Activated T-helper 17 cell treated with anti-CD3 and anti-CD28 coated beads, Interleukin-2, amount 50 U/mL, for 72 hours (primary cell): ENCODE results near the gene INPP4B. TPM values are rescaled to one million over a fixed set of nuclear protein-coding genes. Genes with fewer than 3 reads are reported as not detected.

ENCODE experiments used
- ATAC-seq: fragments of 150-1000 bp; cut with Tn5 transposase; replicated peaks from 2 replicates; pipeline ENCODE4 v1.10.0; 2021; ENCODE audit warnings: mild to moderate bottlenecking, moderate library complexity
- H3K27ac Mint-ChIP-seq: one replicate; pipeline ENCODE4 v1.8.0; 2022; ENCODE audit warnings: mixed read lengths
- H3K27me3 Mint-ChIP-seq: one replicate; pipeline ENCODE4 v1.8.0; 2022; ENCODE audit warnings: mixed read lengths
- H3K36me3 Mint-ChIP-seq: one replicate; pipeline ENCODE4 v1.8.0; 2022; ENCODE audit warnings: low read depth, mild to moderate bottlenecking, mixed read lengths
- H3K4me1 Mint-ChIP-seq: one replicate; pipeline ENCODE4 v1.8.0; 2022; ENCODE audit warnings: mixed read lengths
- H3K4me3 Mint-ChIP-seq: one replicate; pipeline ENCODE4 v1.8.0; 2022; ENCODE audit warnings: mild to moderate bottlenecking, mixed read lengths
- H3K9me3 Mint-ChIP-seq: one replicate; pipeline ENCODE4 v1.8.0; 2022; ENCODE audit warnings: mixed read lengths
- total RNA-seq, 2 donors: library from RNA; stranded (reverse); gene quantifications; one replicate each; pipeline ENCODE4 v1.2.3, GENCODE V29; 2022

Gene INPP4B
- total RNA-seq, 2 donors from 2014 or later, result 53.9 to 65.0 TPM

DNA sequence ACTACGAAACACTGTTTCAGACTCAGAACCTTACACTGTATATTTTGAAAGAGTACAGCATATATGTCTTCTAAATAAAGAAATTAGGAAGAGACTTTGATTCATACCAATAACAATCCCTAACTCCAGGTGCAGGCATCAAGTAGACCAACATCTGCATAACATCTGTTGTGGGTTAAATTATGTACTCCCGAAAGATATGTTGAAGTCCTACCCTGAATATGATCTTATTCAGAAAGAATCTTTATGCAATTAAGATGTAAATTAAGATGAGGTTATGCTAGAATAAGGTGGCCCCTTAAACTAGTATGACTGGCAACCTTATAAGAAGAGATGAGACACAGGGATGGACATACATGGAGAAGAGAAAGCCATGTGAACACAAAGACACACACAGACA lies 117.9 kb downstream of the INPP4B start:
- Mint-ChIP-seq H3K27me3 (no peaks in the 10 kb centered on the region), H3K36me3 (no peaks in the 10 kb centered on the region), H3K9me3 (peaks cover 4% of the 10 kb centered on the region), H3K4me1 (no peaks in the 10 kb centered on the region), H3K4me3 (no peak overlapping the region), H3K27ac (no peak overlapping the region)
- ATAC-seq, result no peak

DNA sequence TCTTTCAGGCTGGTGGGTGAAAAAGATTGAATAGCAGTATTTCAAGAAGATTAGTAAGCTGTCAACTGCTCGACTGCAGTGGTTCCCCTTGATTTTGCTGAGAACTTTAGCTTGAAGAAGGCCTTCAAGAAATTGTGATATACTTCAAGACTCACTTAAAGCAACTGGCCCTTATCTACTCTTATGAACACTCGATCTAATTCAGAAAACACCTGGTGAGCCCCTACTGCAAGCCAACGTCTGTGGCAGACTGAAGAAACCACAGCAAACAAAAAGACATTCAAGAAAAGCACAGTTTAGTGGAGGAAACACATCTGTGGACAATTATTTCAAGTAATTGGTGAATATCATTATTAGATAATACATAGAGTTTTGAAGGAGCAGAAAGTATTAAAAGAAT lies 119.0 kb downstream of the INPP4B start:
- Mint-ChIP-seq H3K36me3 (no peaks in the 10 kb centered on the region), H3K27ac (no peak overlapping the region), H3K4me1 (no peaks in the 10 kb centered on the region), H3K9me3 (peaks cover 4% of the 10 kb centered on the region), H3K4me3 (no peak overlapping the region), H3K27me3 (no peaks in the 10 kb centered on the region)
- ATAC-seq, result no peak

DNA sequence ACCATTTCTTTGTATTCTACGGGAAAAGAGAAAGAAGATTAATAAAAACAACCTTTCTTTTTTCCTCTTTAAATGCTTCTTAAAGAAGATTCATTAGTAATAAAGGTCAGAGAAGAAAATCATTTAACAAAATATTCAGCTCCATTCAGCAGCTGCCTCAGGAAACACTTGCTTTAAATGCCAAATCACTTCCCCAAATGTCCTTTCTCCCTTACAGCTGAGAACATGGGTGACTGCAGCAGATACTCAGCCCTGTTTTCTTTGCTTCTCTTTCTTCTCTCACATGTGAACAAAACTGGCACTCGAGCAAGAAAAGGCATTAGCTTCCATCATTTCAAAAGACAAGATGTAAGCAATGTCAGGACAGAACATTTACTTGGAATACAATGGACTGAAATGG lies 120.2 kb downstream of the INPP4B start:
- Mint-ChIP-seq H3K27ac (no peak overlapping the region), H3K36me3 (no peaks in the 10 kb centered on the region), H3K4me3 (no peak overlapping the region)

DNA sequence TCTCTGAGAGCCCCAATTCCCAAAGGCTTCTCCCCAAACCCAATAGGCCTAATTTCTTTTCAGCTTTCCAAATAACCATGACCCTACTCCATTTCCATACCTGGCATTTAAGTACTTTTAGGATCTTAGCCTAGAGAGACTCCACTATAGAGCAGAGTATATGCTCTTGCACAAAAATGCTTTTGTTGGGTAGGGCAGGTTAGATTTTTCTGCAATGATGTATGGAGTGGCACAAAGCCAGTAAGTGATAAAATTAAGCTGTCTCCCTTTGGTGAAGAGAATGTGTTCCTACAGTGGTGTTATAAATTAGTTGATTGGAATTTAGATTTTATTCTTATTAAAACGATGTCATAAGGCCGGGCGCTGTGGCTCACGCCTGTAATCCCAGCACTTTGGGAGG lies 124.9 kb downstream of the INPP4B start:
- no peak for ATAC-seq
- no peaks in the 10 kb centered on the region for H3K27me3 Mint-ChIP-seq
- H3K9me3 Mint-ChIP-seq, result no peaks in the 10 kb centered on the region
- no peak overlapping the region for H3K4me3 Mint-ChIP-seq
- no peaks in the 10 kb centered on the region for H3K4me1 Mint-ChIP-seq
- no peaks in the 10 kb centered on the region for H3K36me3 Mint-ChIP-seq
- no peak overlapping the region for H3K27ac Mint-ChIP-seq

More for the DNA sequence above, 120.2 kb downstream of the INPP4B start:
- ATAC-seq, result no peak
- H3K4me1 Mint-ChIP-seq, result no peaks in the 10 kb centered on the region
- no peaks in the 10 kb centered on the region for H3K27me3 Mint-ChIP-seq
- peaks cover 4% of the 10 kb centered on the region for H3K9me3 Mint-ChIP-seq

DNA sequence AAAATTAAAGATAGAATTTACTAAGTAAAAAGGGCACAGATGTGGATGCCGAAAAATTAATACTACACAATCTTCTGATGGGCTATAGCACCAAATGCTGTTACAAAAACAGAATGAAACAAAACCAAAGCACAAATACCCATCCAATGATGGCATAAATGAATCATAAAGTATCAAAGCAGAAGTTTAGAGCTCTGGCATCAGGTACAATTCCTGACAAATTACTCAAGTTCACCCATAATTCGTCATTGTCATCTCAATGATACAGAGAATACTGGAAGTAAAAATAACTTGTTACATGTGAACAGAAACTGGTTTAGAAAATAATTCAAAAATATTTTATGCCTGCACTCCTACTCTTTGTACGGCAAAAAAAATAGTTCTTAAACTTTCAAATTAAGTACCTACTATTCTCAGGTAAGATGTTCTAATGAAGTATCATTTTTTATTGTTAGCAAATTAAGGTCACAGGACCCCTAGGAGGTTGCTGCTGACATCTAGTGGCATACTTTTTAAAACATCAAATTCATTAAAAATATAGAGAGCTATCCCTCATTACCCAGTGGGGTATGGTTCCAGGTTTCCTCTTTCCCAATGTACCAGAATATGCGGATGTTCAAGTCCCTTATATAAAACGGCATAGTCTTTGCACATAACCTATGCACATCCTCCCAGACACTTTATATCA lies 126.1 kb downstream of the INPP4B start:
- Mint-ChIP-seq H3K4me1 (peaks cover 5% of the 10 kb centered on the region), H3K27me3 (no peaks in the 10 kb centered on the region), H3K4me3 (peak overlapping the region; percentile 11), H3K36me3 (no peaks in the 10 kb centered on the region), H3K27ac (no peak overlapping the region), H3K9me3 (peaks cover 4% of the 10 kb centered on the region)
- peak; percentile 70 for ATAC-seq

DNA sequence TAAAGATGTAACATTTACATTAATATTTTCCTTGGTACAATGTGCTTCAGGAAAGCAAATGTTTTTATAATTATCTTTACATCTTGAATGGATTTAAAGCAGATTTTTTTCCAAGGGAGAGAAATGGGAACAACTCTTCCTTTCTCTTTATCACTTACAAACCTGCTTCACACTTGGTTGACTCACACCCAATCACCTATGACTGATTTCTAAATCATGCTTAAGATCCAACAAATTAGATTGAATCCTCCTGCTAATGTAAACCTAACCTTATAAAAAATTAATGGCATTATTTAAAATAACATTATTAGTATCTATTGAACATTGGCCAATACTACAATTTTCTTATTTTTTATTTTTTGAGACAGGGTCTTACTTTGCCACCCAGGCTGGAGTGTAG lies 127.1 kb downstream of the INPP4B start:
- peaks cover 5% of the 10 kb centered on the region for H3K4me1 Mint-ChIP-seq
- H3K4me3 Mint-ChIP-seq, result no peak overlapping the region
- no peak for ATAC-seq
- H3K36me3 Mint-ChIP-seq, result no peaks in the 10 kb centered on the region
- peaks cover 4% of the 10 kb centered on the region for H3K9me3 Mint-ChIP-seq
- H3K27ac Mint-ChIP-seq, result no peak overlapping the region
- no peaks in the 10 kb centered on the region for H3K27me3 Mint-ChIP-seq

DNA sequence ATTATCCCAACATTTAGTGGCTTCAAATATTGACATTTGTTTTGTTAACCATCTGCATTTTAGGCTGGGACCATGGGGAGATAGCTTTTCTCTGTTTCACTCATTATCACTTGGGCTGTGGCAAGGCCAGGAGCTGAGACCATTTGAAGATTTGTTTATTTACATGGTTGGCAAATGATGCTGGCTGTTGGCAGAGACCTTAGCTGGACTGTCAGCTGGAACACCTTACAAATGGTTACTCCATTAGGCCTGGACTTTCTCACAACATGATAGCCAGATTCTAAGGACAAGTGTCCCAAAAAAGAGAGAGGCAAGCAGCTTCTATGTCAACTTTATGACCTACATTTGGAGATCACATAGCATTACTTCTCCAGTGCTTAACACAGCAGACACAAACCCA lies 130.4 kb downstream of the INPP4B start:
- no peak overlapping the region for H3K4me3 Mint-ChIP-seq
- H3K9me3 Mint-ChIP-seq, result peaks cover 9% of the 10 kb centered on the region
- no peak for ATAC-seq
- H3K27me3 Mint-ChIP-seq, result no peaks in the 10 kb centered on the region
- H3K27ac Mint-ChIP-seq, result peak overlapping the region; percentile 8
- no peaks in the 10 kb centered on the region for H3K36me3 Mint-ChIP-seq
- peaks cover 23% of the 10 kb centered on the region for H3K4me1 Mint-ChIP-seq

DNA sequence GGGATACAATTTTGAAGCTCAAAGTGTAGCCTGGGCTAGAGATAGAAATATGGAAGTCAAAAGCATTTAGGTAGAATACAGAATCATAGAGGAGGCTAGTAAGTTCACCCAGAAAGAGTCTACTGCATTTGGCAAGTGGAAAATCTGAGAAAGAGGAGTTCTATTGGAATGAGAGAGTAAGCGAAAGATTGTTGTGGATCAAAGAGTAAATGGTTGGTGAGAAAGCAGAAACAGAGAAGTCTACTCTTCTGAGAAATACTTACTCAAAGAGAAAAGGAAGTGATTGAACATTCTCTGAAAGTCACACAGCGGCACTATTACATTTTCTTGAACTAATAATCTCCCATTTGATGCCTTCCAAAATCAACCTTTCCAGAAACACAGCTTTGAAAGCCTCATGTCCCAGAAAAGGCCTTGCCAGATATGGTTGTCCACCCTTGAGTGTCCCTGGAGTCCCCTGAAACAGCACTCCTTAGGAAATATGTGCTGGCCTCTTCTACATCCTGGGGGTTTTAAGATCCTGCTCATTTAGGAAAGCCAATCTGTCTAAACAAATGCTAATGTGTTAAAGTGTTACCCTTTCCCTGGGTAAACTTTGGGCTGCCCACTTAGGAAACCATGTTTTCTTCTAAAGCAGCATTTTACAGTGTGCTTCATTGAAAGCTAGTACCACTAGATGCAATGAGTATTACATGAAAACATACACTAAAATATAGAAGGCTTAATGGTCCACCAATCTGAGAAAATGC lies 132.6 kb downstream of the INPP4B start:
- Mint-ChIP-seq H3K4me1 (peaks cover 26% of the 10 kb centered on the region), H3K9me3 (peaks cover 23% of the 10 kb centered on the region), H3K4me3 (peak overlapping the region; percentile 47), H3K27me3 (no peaks in the 10 kb centered on the region), H3K27ac (peak overlapping the region; percentile 74), H3K36me3 (no peaks in the 10 kb centered on the region)
- ATAC-seq, result peak; percentile 85

DNA sequence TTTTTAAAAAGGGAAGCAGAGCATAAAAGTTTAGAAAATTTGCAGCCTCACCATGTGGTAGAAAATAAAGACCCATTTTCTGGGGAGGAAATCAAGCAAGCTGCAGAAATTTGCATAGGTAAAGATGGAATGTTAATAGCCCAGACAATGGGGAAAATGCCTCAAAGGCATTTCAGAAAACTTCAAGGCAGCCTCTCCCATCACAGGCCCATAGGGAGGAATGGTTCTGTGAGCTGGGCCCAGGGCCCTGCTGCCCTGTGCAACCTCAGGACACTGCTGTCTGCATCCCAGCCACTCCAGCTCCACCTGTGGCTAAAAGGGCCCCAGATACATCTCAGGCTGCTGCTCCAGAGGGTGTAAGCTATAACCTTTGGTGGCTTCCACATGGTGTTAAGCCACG lies 137.9 kb downstream of the INPP4B start:
- Mint-ChIP-seq H3K4me3 (no peak overlapping the region), H3K9me3 (peaks cover 18% of the 10 kb centered on the region), H3K36me3 (no peaks in the 10 kb centered on the region), H3K27me3 (no peaks in the 10 kb centered on the region), H3K4me1 (peaks cover 18% of the 10 kb centered on the region), H3K27ac (no peak overlapping the region)
- ATAC-seq, result no peak

DNA sequence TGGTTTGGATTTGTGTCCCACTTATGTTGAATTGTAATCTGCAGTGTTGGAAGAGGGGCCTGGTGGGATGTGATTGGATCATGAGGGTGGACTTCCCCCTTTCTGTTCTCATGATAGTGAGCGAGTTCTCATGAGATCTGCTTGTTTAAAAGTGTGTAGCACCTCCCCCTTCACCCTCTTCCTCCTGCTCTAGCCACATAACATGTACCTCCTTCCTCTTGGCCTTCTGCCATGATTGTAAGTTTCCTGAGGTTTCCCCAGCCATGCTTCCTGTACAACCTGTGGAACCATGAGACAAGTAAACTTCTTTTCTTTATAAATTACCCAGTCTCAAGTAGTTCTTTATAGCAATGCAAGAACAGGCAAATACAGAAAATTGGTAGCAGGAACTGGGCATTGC lies 138.7 kb downstream of the INPP4B start:
- no peak for ATAC-seq
- no peak overlapping the region for H3K27ac Mint-ChIP-seq

DNA sequence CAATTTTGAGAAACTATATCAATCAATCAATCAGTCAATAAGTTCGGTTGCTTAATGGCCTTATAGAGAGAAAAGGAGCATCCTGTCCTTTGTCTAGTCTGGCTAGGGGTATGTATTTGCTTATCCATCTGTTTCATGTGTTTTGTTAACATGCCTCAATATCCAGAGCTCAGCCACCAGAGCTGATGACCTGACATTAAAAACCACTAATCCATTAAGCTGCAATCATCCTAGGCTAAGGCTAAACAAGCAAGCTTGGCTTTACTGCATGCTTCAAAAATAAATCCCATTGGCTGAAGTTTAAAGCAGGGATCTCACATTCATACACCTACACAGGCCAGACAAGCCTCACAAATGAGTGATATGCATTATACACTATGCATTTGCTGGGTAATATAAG lies 139.7 kb downstream of the INPP4B start:
- H3K4me3 Mint-ChIP-seq, result no peak overlapping the region
- H3K27me3 Mint-ChIP-seq, result no peaks in the 10 kb centered on the region
- peaks cover 18% of the 10 kb centered on the region for H3K9me3 Mint-ChIP-seq
- H3K27ac Mint-ChIP-seq, result no peak overlapping the region
- no peak for ATAC-seq
- H3K4me1 Mint-ChIP-seq, result peaks cover 7% of the 10 kb centered on the region
- no peaks in the 10 kb centered on the region for H3K36me3 Mint-ChIP-seq

More for the DNA sequence above, 138.7 kb downstream of the INPP4B start:
- peaks cover 10% of the 10 kb centered on the region for H3K4me1 Mint-ChIP-seq
- H3K4me3 Mint-ChIP-seq, result no peak overlapping the region
- peaks cover 18% of the 10 kb centered on the region for H3K9me3 Mint-ChIP-seq
- no peaks in the 10 kb centered on the region for H3K36me3 Mint-ChIP-seq
- H3K27me3 Mint-ChIP-seq, result no peaks in the 10 kb centered on the region

DNA sequence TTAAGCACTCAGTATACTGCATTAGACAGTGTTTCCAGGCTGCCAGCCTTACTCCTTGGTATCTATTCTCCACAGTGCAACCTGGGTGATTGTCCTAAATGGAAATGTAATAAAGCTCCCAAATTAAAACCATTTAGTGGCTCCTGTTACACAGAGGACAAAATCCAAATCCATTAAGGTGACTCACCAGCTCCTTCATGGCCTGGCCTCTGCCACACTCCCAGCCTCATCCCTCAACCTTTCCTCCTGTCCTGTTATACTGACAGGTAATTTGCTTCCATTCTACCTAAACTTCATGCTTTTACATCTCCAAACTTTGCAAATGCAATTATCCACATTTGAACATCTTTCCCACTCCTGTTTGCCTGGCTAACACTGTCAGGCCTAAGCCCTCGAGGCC lies 140.3 kb downstream of the INPP4B start:
- ATAC-seq, result no peak
- Mint-ChIP-seq H3K27me3 (no peaks in the 10 kb centered on the region), H3K36me3 (no peaks in the 10 kb centered on the region), H3K9me3 (peaks cover 15% of the 10 kb centered on the region), H3K27ac (no peak overlapping the region), H3K4me3 (no peak overlapping the region), H3K4me1 (peaks cover 3% of the 10 kb centered on the region)

DNA sequence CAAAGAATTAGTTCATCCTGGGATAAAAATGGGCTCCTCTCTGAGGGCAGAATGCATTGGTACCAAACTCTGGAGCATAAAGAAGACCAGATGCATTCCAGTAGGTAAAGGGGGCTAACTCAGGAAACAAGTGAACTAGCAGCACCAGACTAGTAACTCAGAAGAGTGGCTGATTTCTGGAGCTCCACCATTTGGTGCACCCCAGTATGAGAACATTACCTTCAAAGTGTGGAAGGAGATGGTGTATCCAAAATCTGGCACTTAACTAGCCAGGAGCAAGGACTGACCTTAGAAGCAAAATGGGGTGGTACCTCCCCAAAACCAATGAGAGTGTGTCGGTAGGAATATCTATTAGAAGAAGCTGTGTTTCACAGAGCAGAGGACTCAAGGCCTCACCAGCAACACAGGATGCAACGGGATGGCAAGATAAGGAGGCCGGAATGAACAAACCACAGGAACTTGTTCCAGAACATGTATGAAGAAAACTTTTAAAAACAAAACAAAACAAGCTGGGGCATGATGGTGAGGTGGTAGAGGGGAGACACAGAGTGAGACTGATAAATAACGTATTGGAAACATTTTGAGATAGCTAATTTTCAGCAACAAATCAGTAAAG lies 142.3 kb downstream of the INPP4B start:
- ATAC-seq, result peak; percentile 43
- Mint-ChIP-seq H3K9me3 (no peaks in the 10 kb centered on the region), H3K27me3 (no peaks in the 10 kb centered on the region)

DNA sequence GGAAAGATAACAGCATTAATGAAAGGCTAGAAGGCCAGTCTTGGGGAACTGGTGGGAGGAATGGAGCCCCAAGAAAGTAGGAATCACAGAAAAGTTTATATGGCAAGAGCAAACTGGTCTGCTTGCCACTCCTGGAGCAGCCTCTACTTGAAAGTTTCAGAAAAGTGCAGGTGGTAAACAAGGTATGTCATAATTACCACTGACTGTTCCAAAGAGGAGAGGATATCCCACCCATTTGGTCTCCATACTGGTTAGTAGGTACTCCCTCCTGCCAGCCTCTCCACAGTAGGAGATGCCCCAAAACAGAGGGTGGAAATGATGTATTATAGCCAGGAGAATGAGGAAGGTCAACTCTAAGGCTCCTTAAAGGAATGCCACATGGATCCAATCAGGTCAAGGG lies 145.1 kb downstream of the INPP4B start:
- no peaks in the 10 kb centered on the region for H3K9me3 Mint-ChIP-seq
- H3K27me3 Mint-ChIP-seq, result no peaks in the 10 kb centered on the region
- ATAC-seq, result no peak
- no peaks in the 10 kb centered on the region for H3K36me3 Mint-ChIP-seq
- peaks cover 42% of the 10 kb centered on the region for H3K4me1 Mint-ChIP-seq
- H3K4me3 Mint-ChIP-seq, result peak overlapping the region; percentile 39
- H3K27ac Mint-ChIP-seq, result peak overlapping the region; percentile 1

More for the DNA sequence above, 142.3 kb downstream of the INPP4B start:
- Mint-ChIP-seq H3K36me3 (no peaks in the 10 kb centered on the region), H3K4me1 (peaks cover 20% of the 10 kb centered on the region), H3K27ac (no peak overlapping the region), H3K4me3 (no peak overlapping the region)

DNA sequence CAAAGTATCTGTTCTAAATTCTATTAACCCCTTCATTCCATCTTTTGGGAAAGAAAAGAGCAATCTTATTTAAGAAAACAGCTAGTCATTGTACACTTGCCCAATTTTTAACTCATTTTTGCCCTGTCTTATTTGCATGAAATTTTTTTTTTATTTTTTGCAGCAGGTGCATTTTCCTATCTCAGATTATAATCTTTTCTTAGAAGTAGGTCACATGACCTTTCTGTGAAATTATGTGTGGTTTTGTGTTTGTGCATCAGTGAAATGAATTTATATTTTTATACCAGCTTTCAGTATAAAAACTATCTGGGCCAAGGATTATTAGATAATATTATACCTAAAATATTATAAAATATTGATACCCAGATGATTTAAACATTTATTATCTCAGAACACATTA lies 145.6 kb downstream of the INPP4B start:
- no peaks in the 10 kb centered on the region for H3K27me3 Mint-ChIP-seq
- H3K36me3 Mint-ChIP-seq, result no peaks in the 10 kb centered on the region
- no peak for ATAC-seq
- H3K4me1 Mint-ChIP-seq, result peaks cover 46% of the 10 kb centered on the region
- peak overlapping the region; percentile 1 for H3K27ac Mint-ChIP-seq
- no peaks in the 10 kb centered on the region for H3K9me3 Mint-ChIP-seq
- peak overlapping the region; percentile 39 for H3K4me3 Mint-ChIP-seq
